H1 (cell line): ENCODE data around the gene GRIK4. TPM values are rescaled to one million over a fixed set of nuclear protein-coding genes. Genes with fewer than 3 reads are reported as not detected.

ENCODE experiments used
- CTCF ChIA-PET: fragments of 300-600 bp; sonication (Branson Sonifier 250); formaldehyde crosslinking; loops from one replicate; lab custom pipeline; 2021; ENCODE audit not compliant: partially characterized antibody; lab: Charles Lee
- POLR2A ChIA-PET: fragments of 300-600 bp; sonication (Branson Sonifier 250); formaldehyde crosslinking; loops from one replicate; lab custom pipeline; 2021; ENCODE audit warnings: inconsistent platforms; ENCODE audit not compliant: partially characterized antibody; lab: Charles Lee
- DNase-seq, 2 experiments: peaks; one replicate each; pipeline versions ENCODE4 v3.0.0 to v3.0.0-alpha.2; 2010 to 2022; ENCODE audit warnings: low spot score in 2 of 2, low read depth in 1 of 2, mixed read lengths in 1 of 2
- FAIRE-seq: peaks from 2 replicates; lab custom pipeline; 2011; peaks lifted over from hg19 to GRCh38; lab: Jason Lieb, UNC
- H2AFZ ChIP-seq: 2 replicates; pipeline ENCODE4 v1.8.1; 2012; ENCODE audit warnings: low read length, inconsistent platforms
- H2AK5ac ChIP-seq: 2 replicates; pipeline ENCODE4 v1.6.1; 2013; ENCODE audit warnings: low read depth, low read length
- H2BK120ac ChIP-seq: replicated peaks from 2 replicates; pipeline ENCODE3; 2013; ENCODE audit warnings: low read depth, low read length, inconsistent platforms
- H2BK12ac ChIP-seq: 2 replicates; pipeline ENCODE4 v1.6.1; 2013; ENCODE audit warnings: low read depth, low read length
- H2BK15ac ChIP-seq: 2 replicates; pipeline ENCODE4 v1.6.1; 2013; ENCODE audit warnings: low read length
- H2BK20ac ChIP-seq: 2 replicates; pipeline ENCODE4 v1.6.1; 2013; ENCODE audit warnings: low read length
- H2BK5ac ChIP-seq: 2 replicates; pipeline ENCODE4 v1.6.1; 2013; ENCODE audit warnings: low read depth, low read length
- H3K14ac ChIP-seq: 2 replicates; pipeline ENCODE4 v1.6.1; 2013; ENCODE audit warnings: inconsistent platforms; ENCODE audit not compliant: insufficient read length
- H3K18ac ChIP-seq: 2 replicates; pipeline ENCODE4 v1.6.1; 2013; ENCODE audit warnings: low read length; ENCODE audit errors: extremely low read depth
- H3K23ac ChIP-seq: 2 replicates; pipeline ENCODE4 v1.6.1; 2013; ENCODE audit warnings: inconsistent platforms; ENCODE audit not compliant: insufficient read length
- H3K23me2 ChIP-seq: 2 replicates; pipeline ENCODE4 v1.6.1; 2013; ENCODE audit warnings: low read depth, low read length
- H3K27ac ChIP-seq: 2 replicates; pipeline ENCODE4 v1.6.1; 2011; ENCODE audit warnings: low read depth, low read length, inconsistent platforms
- H3K27me3 ChIP-seq, 4 experiments: replicated peaks in 1 of 4; 1 replicate in 1 of 4; 2 replicates in 3 of 4; pipeline versions ENCODE4 v1.6.1 to v1.8.1; 2011 to 2013; ENCODE audit warnings: low read length in 3 of 4, mild to moderate bottlenecking in 3 of 4, inconsistent platforms in 2 of 4, mixed read lengths in 2 of 4, moderate library complexity in 1 of 4; ENCODE audit not compliant: control insufficient read depth in 3 of 4, insufficient read depth in 3 of 4; ENCODE audit errors: extremely low read depth in 1 of 4
- H3K36me3 ChIP-seq, 4 experiments: 2 replicates each; pipeline versions ENCODE4 v1.6.1 to v1.8.1; 2011 to 2013; ENCODE audit warnings: mild to moderate bottlenecking in 4 of 4, low read length in 3 of 4, moderate library complexity in 2 of 4, control low read depth in 1 of 4, inconsistent platforms in 1 of 4; ENCODE audit not compliant: insufficient read depth in 4 of 4, control insufficient read depth in 2 of 4
- H3K4ac ChIP-seq: replicated peaks from 2 replicates; pipeline ENCODE3; 2013; ENCODE audit warnings: low read length, low read depth, mixed read lengths, inconsistent platforms; ENCODE audit not compliant: insufficient read length
- H3K4me1 ChIP-seq, 4 experiments: replicated peaks in 1 of 4; 1 replicate in 1 of 4; 2 replicates in 3 of 4; pipeline versions ENCODE4 v1.6.1 to v1.8.1; 2011 to 2013; ENCODE audit warnings: low read length in 3 of 4, inconsistent platforms in 2 of 4, mixed read lengths in 1 of 4; ENCODE audit not compliant: insufficient read depth in 4 of 4, control insufficient read depth in 3 of 4
- H3K4me2 ChIP-seq, 2 experiments: 2 replicates each; pipeline versions ENCODE4 v1.6.1 to v1.8.1; 2011 to 2013; ENCODE audit warnings: low read depth in 2 of 2, low read length in 2 of 2, control low read depth in 1 of 2, inconsistent platforms in 1 of 2, mild to moderate bottlenecking in 1 of 2; ENCODE audit not compliant: insufficient read depth in 1 of 2
- H3K4me3 ChIP-seq, 4 experiments: fragments of 200-600, 300-600 bp in 1 of 4; sonication (generic), shearing (Covaris generic), sonication (Bioruptor Twin) in 1 of 4; 2 replicates each; pipeline versions ENCODE4 v1.5.1 to v1.8.1; 2011 to 2016; ENCODE audit warnings: low read length in 4 of 4, low read depth in 3 of 4, control low read depth in 2 of 4, inconsistent platforms in 2 of 4, mild to moderate bottlenecking in 2 of 4, mixed read lengths in 1 of 4, moderate library complexity in 1 of 4; ENCODE audit not compliant: insufficient read depth in 2 of 4; ENCODE audit errors: extremely low read depth in 1 of 4
- H3K56ac ChIP-seq: replicated peaks from 2 replicates; pipeline ENCODE3; 2013; ENCODE audit warnings: low read depth, mild to moderate bottlenecking, mixed read lengths, low read length, inconsistent platforms; ENCODE audit not compliant: insufficient read length
- H3K79me1 ChIP-seq: 2 replicates; pipeline ENCODE4 v1.6.1; 2013; ENCODE audit warnings: low read depth, low read length, control low read depth
- H3K79me2 ChIP-seq, 2 experiments: 2 replicates each; pipeline versions ENCODE4 v1.6.1 to v1.8.1; 2012 to 2013; ENCODE audit warnings: low read length in 2 of 2, mild to moderate bottlenecking in 2 of 2, inconsistent platforms in 1 of 2; ENCODE audit not compliant: insufficient read depth in 2 of 2, control insufficient read depth in 1 of 2
- H3K9ac ChIP-seq, 4 experiments: replicated peaks in 1 of 4; 1 replicate in 1 of 4; 2 replicates in 3 of 4; pipeline versions ENCODE4 v1.6.1 to v1.8.1; 2011 to 2013; ENCODE audit warnings: low read depth in 3 of 4, low read length in 3 of 4, control low read depth in 2 of 4, mild to moderate bottlenecking in 2 of 4, moderate library complexity in 2 of 4, inconsistent platforms in 1 of 4; ENCODE audit errors: extremely low read depth in 1 of 4
- H3K9me3 ChIP-seq, 2 experiments: 2 replicates each; pipeline versions ENCODE4 v1.6.1 to v1.8.1; 2012 to 2013; ENCODE audit warnings: mild to moderate bottlenecking in 2 of 2, moderate library complexity in 2 of 2, control low read depth in 1 of 2, inconsistent platforms in 1 of 2, low read depth in 1 of 2, low read length in 1 of 2, mixed read lengths in 1 of 2; ENCODE audit not compliant: insufficient read depth in 2 of 2
- H4K20me1 ChIP-seq, 2 experiments: replicated peaks in 1 of 2; 2 replicates each; pipeline versions ENCODE3 to v1.8.1; 2011 to 2013; ENCODE audit warnings: inconsistent platforms in 2 of 2, low read length in 2 of 2, mild to moderate bottlenecking in 1 of 2; ENCODE audit not compliant: insufficient read depth in 2 of 2, control insufficient read depth in 1 of 2
- H4K5ac ChIP-seq: 2 replicates; pipeline ENCODE4 v1.6.1; 2013; ENCODE audit warnings: low read length, low read depth, mixed read lengths, inconsistent platforms; ENCODE audit not compliant: insufficient read length
- H4K8ac ChIP-seq: 2 replicates; pipeline ENCODE4 v1.8.0; 2013; ENCODE audit warnings: mild to moderate bottlenecking, moderate library complexity, low read length, inconsistent platforms; ENCODE audit not compliant: insufficient read depth; ENCODE audit errors: extremely low read depth
- H4K91ac ChIP-seq: replicated peaks from 2 replicates; pipeline ENCODE3; 2013; ENCODE audit warnings: low read length, mixed read lengths, inconsistent platforms; ENCODE audit not compliant: insufficient read length
- BACH1 ChIP-seq: IDR thresholded peaks from 2 replicates; pipeline ENCODE4 v1.6.1; 2012; ENCODE audit warnings: low read length, improper control_type of control experiment
- CHD1 ChIP-seq: IDR thresholded peaks from 2 replicates; pipeline ENCODE4 v1.6.1; 2012; ENCODE audit warnings: low read depth, low read length, improper control_type of control experiment
- CTBP2 ChIP-seq: IDR thresholded peaks from 2 replicates; pipeline ENCODE4 v1.7.0; 2011; ENCODE audit warnings: borderline replicate concordance, mild to moderate bottlenecking, moderate library complexity, mixed read lengths, low read length; ENCODE audit not compliant: insufficient read depth, insufficient read length
- JUND ChIP-seq: IDR thresholded peaks from 2 replicates; pipeline ENCODE4 v1.6.1; 2011; ENCODE audit warnings: mild to moderate bottlenecking, improper control_type of control experiment, low read length
- MAFK ChIP-seq: IDR thresholded peaks from 2 replicates; pipeline ENCODE4 v1.6.1; 2012; ENCODE audit warnings: low read depth, mild to moderate bottlenecking, improper control_type of control experiment, low read length
- WGBS, 2 experiments: shearing (Covaris generic) in 1 of 2; methylation state at CpG; one replicate each; pipeline versions ENCODE4 v1.1.6 to v1.1.7; 2013 to 2015; ENCODE audit warnings: low lambda C conversion rate in 2 of 2, mixed read lengths in 2 of 2, inconsistent platforms in 1 of 2, low coverage in 1 of 2, missing lambda C conversion rate in 1 of 2; ENCODE audit not compliant: insufficient replicate concordance in 2 of 2, insufficient coverage in 1 of 2, insufficient read length in 1 of 2; ENCODE audit errors: extremely low coverage in 1 of 2, missing lambda C conversion rate in 1 of 2; 5-methylcytosine and 5-hydroxymethylcytosine counted together
- polyA plus RNA-seq, 7 experiments: library from polyadenylated mRNA; depleted of rRNA in 3 of 7; stranded (reverse) in 5 of 7; unstranded in 2 of 7; fragments of >200 nt in 5 of 7; fragments of 200-250 nt in 2 of 7; gene quantifications; 1 replicate in 5 of 7; 2 replicates in 1 of 7; 4 replicates in 1 of 7; pipeline versions ENCODE4 v1.2.1 to v1.2.3, GENCODE V29; 2011 to 2013; ENCODE audit warnings: missing spikeins in 2 of 7, mixed read lengths in 2 of 7
- total RNA-seq: library from RNA; stranded (reverse); fragmentation: NEBNext Ultra II Directional; extraction: Animal tissue kit (Norgen Biotek cat#: 25700); gene quantifications from 2 replicates; pipeline ENCODE4 v1.2.1, GENCODE V29; 2021

GRIK4 gene
- total and polyA plus RNA-seq, 2 of the 8 experiments (the other 6 are each of a cell fraction or from before 2014, with no cell fraction given) = 1.2 to 2.9 TPM

DNA sequence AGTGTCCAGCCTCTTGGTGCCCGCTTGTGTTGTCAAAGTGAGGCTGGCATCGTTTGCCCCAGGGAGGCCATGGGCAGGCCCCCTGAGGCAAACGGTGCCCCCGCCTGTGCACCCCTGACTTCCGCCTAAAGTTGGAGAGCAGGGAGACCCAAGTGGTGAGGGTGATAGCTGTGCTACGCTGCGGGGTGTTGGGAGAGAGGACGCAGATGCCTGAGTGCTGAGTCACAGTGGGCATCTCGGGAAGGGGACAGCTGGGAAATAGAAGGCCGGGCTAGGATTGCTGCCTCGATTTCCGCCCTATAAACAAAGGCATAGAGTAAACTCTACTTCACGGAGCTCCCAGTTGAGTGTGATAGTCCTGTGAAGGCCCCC, 5.8 kb downstream of the GRIK4 start:
- Histone ChIP-seq H3K23me2 (peaks cover under 1% of the 10 kb centered on the region; the same call in 1 of the 2 replicates), H2AFZ (no peak overlapping the region)

More for the DNA sequence above, 5.8 kb downstream of the GRIK4 start:
- DNase-seq (no peak), FAIRE-seq (no peak)
- Histone ChIP-seq H3K4me3 (no peak overlapping the region), H2BK20ac (no peak overlapping the region), H2BK5ac (no peak overlapping the region), H3K4me1 (peaks cover 0 to 20% (median 9%) of the 10 kb centered on the region in 4 experiments; a peak in 5 of 7 replicates), H3K79me2 (no peaks in the 10 kb centered on the region), H3K27me3 (peaks cover 0 to 19% (median 8%) of the 10 kb centered on the region in 4 experiments; a peak in 3 of 7 replicates), H3K36me3 (no peaks in the 10 kb centered on the region), H3K56ac (no peak overlapping the region), H4K8ac (peak overlapping the region; percentile 71; the same call in 1 of the 2 replicates), H4K20me1 (peaks cover 0 to 4% of the 10 kb centered on the region in 2 experiments), H2AK5ac (no peak overlapping the region), H3K9me3 (no peaks in the 10 kb centered on the region), H3K9ac (no peak overlapping the region), H2BK12ac (peak overlapping the region; percentile 65; the same call in 1 of the 2 replicates), H3K18ac (peak overlapping the region; percentile 38; the same call in 1 of the 2 replicates), H2BK15ac (no peak overlapping the region), H3K79me1 (no peaks in the 10 kb centered on the region), H4K5ac (no peak overlapping the region), H3K4me2 (peak overlapping the region in 1 of 2 experiments; percentile 9; a peak in 1 of 4 replicates), H3K14ac (no peak overlapping the region), H3K27ac (no peak overlapping the region), H4K91ac (peak overlapping the region; percentile 41), H3K4ac (peak overlapping the region; percentile 27), H3K23ac (no peak overlapping the region), H2BK120ac (no peak overlapping the region)
- WGBS, 2 experiments = 67% methylated on average over 13 of the region's 13 CpGs; no CpG with 5 or more reads in 1 of the 2 experiments
- ChIA-PET CTCF (interaction anchor here (0.5 to 2.8 kb wide), 17 partner anchors 10 to 1462 kb away, joined by 3 to 13 read pairs (median 4); no protein-coding TSS in a partner anchor), POLR2A (interaction anchor here (1.3 to 2.2 kb wide), 2 partner anchors 10 to 48 kb away, joined by 3 to 10 read pairs; no protein-coding TSS in a partner anchor)
- TF ChIP-seq BACH1 (0 out of 2 replicates have a peak, but pooled peaks have one; percentile 42), JUND (peak; percentile 50; the same call in 1 of the 2 replicates), CHD1 (no peak), CTBP2 (no peak), MAFK (0 out of 2 replicates have a peak, but pooled peaks have one; percentile 4)
